CD4-positive, CD25-positive, alpha-beta regulatory T cell (primary cell): ENCODE measurements around the gene ZC2HC1B. TPM values are rescaled to one million over a fixed set of nuclear protein-coding genes. Genes with fewer than 3 reads are reported as not detected.

Source experiments
- ATAC-seq, 2 donors: fragments of 150-1000 bp; cut with Tn5 transposase; one replicate each; pipeline ENCODE4 v1.10.0; 2021; ENCODE audit warnings: low read depth in 2 of 2, moderate number of reproducible peaks in 2 of 2, moderate library complexity in 1 of 2
- DNase-seq, 3 donors: peaks; one replicate each; pipeline versions ENCODE4 v3.0.0 to v3.0.0-alpha.2; 2012 to 2022; ENCODE audit warnings: mixed read lengths in 1 of 3
- H3K27ac ChIP-seq: one replicate; pipeline ENCODE4 v1.7.0; 2013; ENCODE audit warnings: mild to moderate bottlenecking, low read length; ENCODE audit not compliant: insufficient read depth, poor library complexity, severe bottlenecking
- H3K27me3 ChIP-seq: one replicate; pipeline ENCODE4 v1.7.0; 2013; ENCODE audit warnings: low read length; ENCODE audit not compliant: control insufficient read depth, insufficient read depth
- H3K36me3 ChIP-seq: one replicate; pipeline ENCODE4 v1.7.0; 2013; ENCODE audit warnings: mild to moderate bottlenecking, low read length, moderate library complexity; ENCODE audit not compliant: control insufficient read depth, insufficient read depth
- H3K4me1 ChIP-seq: 2 replicates; pipeline ENCODE4 v1.7.0; 2013; ENCODE audit warnings: mild to moderate bottlenecking, low read length; ENCODE audit not compliant: insufficient read depth, control insufficient read depth, poor library complexity, severe bottlenecking
- H3K4me3 ChIP-seq: one replicate; pipeline ENCODE4 v1.7.0; 2013; ENCODE audit warnings: low read depth, mild to moderate bottlenecking, low read length, moderate library complexity
- H3K9me3 ChIP-seq, 2 experiments: 1 replicate in 1 of 2; 2 replicates in 1 of 2; pipeline ENCODE4 v1.7.0; 2013; ENCODE audit warnings: low read length in 2 of 2, mild to moderate bottlenecking in 1 of 2, moderate library complexity in 1 of 2; ENCODE audit not compliant: control insufficient read depth in 2 of 2
- H3K27ac Mint-ChIP-seq, 3 donors: one replicate each; pipeline ENCODE4 v1.8.0; 2020 to 2022; ENCODE audit warnings: mild to moderate bottlenecking in 3 of 3, mixed read lengths in 3 of 3, moderate library complexity in 2 of 3
- H3K27me3 Mint-ChIP-seq: one replicate; pipeline ENCODE4 v1.8.0; 2022; ENCODE audit warnings: mild to moderate bottlenecking, mixed read lengths
- H3K36me3 Mint-ChIP-seq: one replicate; pipeline ENCODE4 v1.8.0; 2020; ENCODE audit warnings: mixed read lengths
- H3K4me1 Mint-ChIP-seq, 4 donors: one replicate each; pipeline ENCODE4 v1.8.0; 2020 to 2022; ENCODE audit warnings: mixed read lengths in 4 of 4, mild to moderate bottlenecking in 1 of 4
- H3K4me3 Mint-ChIP-seq, 4 donors: one replicate each; pipeline ENCODE4 v1.8.0; 2020 to 2022; ENCODE audit warnings: mild to moderate bottlenecking in 4 of 4, mixed read lengths in 4 of 4, moderate library complexity in 3 of 4
- H3K9me3 Mint-ChIP-seq, 7 donors: one replicate each; pipeline ENCODE4 v1.8.0; 2020 to 2022; ENCODE audit warnings: mixed read lengths in 7 of 7, mild to moderate bottlenecking in 3 of 7, moderate library complexity in 2 of 7
- polyA plus RNA-seq, 4 donors: library from polyadenylated mRNA; unstranded; fragments of 300-500 nt; fragmentation: Illumina TruSeq; gene quantifications; one replicate each; pipeline ENCODE4 v1.2.3, GENCODE V29; 2021
- total RNA-seq: library from RNA; stranded (reverse); gene quantifications from one replicate; pipeline ENCODE4 v1.2.3, GENCODE V29; 2022

Gene ZC2HC1B
- total and polyA plus RNA-seq, 5 donors from 2014 or later = not detected

DNA sequence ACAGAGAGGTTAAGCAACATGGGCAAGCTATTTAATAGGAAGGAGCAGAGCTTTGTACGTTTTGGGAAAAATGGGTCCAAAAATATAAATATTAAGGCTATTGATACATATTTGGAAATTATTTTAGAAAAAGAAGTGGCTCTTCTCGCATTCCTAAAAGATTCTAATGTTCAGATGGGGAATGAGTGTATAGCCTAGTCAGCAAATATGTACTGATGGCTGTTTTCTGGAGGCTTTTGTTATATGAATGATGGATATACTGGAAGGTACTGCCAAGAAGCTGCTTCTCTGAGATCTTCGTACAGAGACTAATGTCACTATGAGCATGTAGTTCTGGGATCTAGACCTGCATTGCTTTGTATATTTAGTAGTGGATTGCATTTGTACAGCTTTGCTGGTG, 72.1 kb downstream of the ZC2HC1B start:
- Histone ChIP-seq H3K4me1 (no peaks in the 10 kb centered on the region), H3K9me3 (no peaks in the 10 kb centered on the region), H3K36me3 (no peaks in the 10 kb centered on the region), H3K27ac (no peak overlapping the region), H3K27me3 (peaks cover 3% of the 10 kb centered on the region), H3K4me3 (no peak overlapping the region)
- Mint-ChIP-seq H3K9me3 (peaks cover 0 to 7% (median 1%) of the 10 kb centered on the region in 7 donors), H3K36me3 (no peaks in the 10 kb centered on the region), H3K27me3 (peaks cover 5% of the 10 kb centered on the region), H3K4me3 (no peak overlapping the region), H3K4me1 (peaks cover 4 to 8% (median 6%) of the 10 kb centered on the region in 4 donors), H3K27ac (no peak overlapping the region)
- ATAC-seq = no peak
- DNase-seq = no peak

DNA sequence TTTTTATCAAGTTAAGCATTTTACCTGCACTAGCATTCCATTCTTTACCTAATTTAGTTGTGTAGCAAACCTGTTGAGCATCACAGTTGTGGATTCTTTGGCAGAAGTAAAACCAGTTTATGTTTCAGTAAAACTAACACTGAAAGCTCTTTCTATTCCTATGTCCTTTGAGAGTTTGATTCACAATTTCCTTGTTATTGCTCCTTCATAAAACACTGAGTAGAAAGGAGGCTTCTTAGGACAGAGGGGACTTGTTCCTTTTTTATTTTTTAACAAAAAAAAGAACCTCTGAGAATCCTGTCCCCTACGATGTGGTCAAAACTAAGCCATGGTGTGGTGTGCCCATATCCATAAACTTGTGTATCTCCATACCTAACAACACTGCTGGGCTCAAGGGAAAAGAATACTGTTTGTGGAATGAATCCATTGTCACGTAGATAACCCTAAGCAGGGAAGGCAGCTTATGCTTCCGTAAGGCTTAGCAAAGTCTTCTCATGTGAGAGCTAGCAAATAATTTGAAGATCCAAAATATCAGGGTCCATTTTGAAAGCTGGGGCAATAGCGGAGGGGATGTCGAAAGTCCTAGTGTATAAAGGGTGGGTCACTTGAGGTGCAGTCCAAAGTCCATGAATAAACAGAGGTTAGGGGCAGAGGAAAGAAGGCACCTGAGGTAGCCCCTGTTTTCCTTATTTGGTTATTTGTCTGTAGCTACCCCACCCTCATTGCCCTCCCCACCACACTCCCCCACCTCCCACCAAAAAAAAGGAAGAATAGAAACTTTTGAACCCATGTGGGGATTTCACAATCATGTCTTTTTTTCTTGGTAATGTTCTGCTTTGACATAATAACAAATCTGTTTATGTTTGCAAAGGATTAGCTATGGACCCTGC, 72.7 kb downstream of the ZC2HC1B start:
- H3K4me1 ChIP-seq = no peaks in the 10 kb centered on the region
- H3K4me1 Mint-ChIP-seq = peaks cover 4 to 8% (median 6%) of the 10 kb centered on the region in 4 donors
- ATAC-seq = no peak
- no peaks in the 10 kb centered on the region for H3K36me3 Mint-ChIP-seq
- H3K9me3 ChIP-seq = no peaks in the 10 kb centered on the region
- H3K9me3 Mint-ChIP-seq = peaks cover 0 to 6% (median 1%) of the 10 kb centered on the region in 7 donors
- no peak overlapping the region for H3K27ac ChIP-seq
- peaks cover 10% of the 10 kb centered on the region for H3K27me3 Mint-ChIP-seq
- no peak overlapping the region for H3K4me3 Mint-ChIP-seq
- H3K36me3 ChIP-seq = no peaks in the 10 kb centered on the region
- H3K27me3 ChIP-seq = peaks cover 3% of the 10 kb centered on the region
- no peak for DNase-seq
- no peak overlapping the region for H3K27ac Mint-ChIP-seq
- H3K4me3 ChIP-seq = no peak overlapping the region

DNA sequence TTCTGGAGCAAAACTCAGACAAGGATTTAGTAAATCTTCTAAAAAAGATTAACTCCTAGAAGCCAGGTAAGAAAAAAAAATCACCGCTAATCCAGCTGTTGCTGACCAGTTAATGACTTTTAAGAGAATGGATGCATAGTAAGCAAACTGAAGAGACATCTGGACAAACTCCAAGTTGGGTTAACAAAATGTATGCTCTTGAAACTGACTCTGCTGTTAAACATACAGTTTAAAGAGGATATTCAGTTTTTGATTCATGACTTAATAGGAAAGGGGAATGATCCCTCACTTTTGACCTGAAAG, 73.3 kb downstream of the ZC2HC1B start:
- ATAC-seq (no peak), DNase-seq (no peak)
- no peak overlapping the region for H3K27ac ChIP-seq
- Mint-ChIP-seq H3K4me1 (peaks cover 4 to 10% (median 7%) of the 10 kb centered on the region in 4 donors), H3K27ac (no peak overlapping the region), H3K9me3 (peaks cover 0 to 1% (median 0%) of the 10 kb centered on the region in 7 donors), H3K36me3 (no peaks in the 10 kb centered on the region), H3K4me3 (no peak overlapping the region), H3K27me3 (peaks cover 11% of the 10 kb centered on the region)
- H3K4me3 ChIP-seq = no peak overlapping the region
- no peaks in the 10 kb centered on the region for H3K9me3 ChIP-seq
- peaks cover 3% of the 10 kb centered on the region for H3K27me3 ChIP-seq
- H3K36me3 ChIP-seq = no peaks in the 10 kb centered on the region
- H3K4me1 ChIP-seq = no peaks in the 10 kb centered on the region

DNA sequence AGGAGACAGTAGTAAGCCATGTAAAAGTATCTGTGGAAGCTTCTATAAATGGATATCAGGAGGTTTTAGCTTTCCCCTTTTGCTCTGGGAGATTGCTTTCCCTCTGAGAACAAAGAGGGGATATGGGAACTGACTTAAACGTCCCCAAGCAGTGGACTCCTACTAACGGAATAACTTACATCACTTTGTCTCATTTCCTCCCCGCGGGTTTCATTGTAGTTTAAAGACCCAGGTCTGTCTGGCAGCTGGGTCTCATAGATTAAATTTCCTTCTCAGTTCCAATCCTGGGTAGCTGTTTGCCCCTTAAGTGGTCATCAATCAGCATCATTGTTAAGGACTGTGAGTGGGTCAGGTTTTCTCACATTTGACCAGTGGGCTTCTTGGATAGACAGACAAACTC, 75.1 kb downstream of the ZC2HC1B start:
- no peaks in the 10 kb centered on the region for H3K36me3 ChIP-seq
- Mint-ChIP-seq H3K27ac (no peak overlapping the region), H3K9me3 (no peaks in the 10 kb centered on the region), H3K4me3 (no peak overlapping the region), H3K36me3 (no peaks in the 10 kb centered on the region), H3K27me3 (peaks cover 8% of the 10 kb centered on the region), H3K4me1 (peaks cover 4 to 10% (median 7%) of the 10 kb centered on the region in 4 donors)
- no peak overlapping the region for H3K4me3 ChIP-seq
- no peak overlapping the region for H3K27ac ChIP-seq
- no peak for DNase-seq
- H3K9me3 ChIP-seq = no peaks in the 10 kb centered on the region
- no peaks in the 10 kb centered on the region for H3K4me1 ChIP-seq
- no peak for ATAC-seq
- H3K27me3 ChIP-seq = peaks cover 3% of the 10 kb centered on the region

DNA sequence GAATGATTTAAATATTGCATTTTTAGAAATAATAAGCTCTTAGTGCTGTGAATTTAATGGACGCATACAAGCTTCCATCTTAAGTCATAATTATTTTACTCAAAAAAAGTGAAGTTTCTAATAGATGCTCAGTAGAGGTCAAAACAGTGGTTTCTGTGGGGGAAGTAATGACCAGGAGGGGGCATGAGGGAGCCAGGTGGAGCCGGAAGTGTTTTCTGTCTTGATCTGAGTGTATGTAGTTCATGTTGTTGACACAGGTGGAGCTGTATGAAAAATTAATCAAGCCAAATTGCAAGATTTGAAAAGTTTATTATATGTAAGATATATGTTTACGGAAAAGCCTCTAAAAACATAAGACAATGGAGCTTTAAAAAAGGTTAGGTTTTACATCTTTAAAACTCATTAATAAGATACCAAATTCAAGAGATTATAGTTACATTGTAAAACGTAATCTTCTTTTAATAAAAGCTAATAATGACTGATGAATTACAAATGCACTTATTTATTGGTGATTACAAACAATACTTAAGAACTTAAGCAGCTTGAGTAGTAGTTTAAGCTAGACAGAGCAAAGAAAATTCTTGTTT, 75.8 kb downstream of the ZC2HC1B start:
- Histone ChIP-seq H3K27me3 (peaks cover 3% of the 10 kb centered on the region), H3K36me3 (no peaks in the 10 kb centered on the region), H3K4me1 (no peaks in the 10 kb centered on the region), H3K27ac (no peak overlapping the region), H3K4me3 (no peak overlapping the region), H3K9me3 (no peaks in the 10 kb centered on the region)
- H3K4me3 Mint-ChIP-seq = no peak overlapping the region
- ATAC-seq (peak; percentile 90 to 91), DNase-seq (peak; percentile 43 to 82 (median 64))
- no peaks in the 10 kb centered on the region for H3K9me3 Mint-ChIP-seq
- no peaks in the 10 kb centered on the region for H3K36me3 Mint-ChIP-seq
- no peak overlapping the region for H3K27ac Mint-ChIP-seq
- H3K4me1 Mint-ChIP-seq = peaks cover 4 to 10% (median 7%) of the 10 kb centered on the region in 4 donors
- peaks cover 6% of the 10 kb centered on the region for H3K27me3 Mint-ChIP-seq

DNA sequence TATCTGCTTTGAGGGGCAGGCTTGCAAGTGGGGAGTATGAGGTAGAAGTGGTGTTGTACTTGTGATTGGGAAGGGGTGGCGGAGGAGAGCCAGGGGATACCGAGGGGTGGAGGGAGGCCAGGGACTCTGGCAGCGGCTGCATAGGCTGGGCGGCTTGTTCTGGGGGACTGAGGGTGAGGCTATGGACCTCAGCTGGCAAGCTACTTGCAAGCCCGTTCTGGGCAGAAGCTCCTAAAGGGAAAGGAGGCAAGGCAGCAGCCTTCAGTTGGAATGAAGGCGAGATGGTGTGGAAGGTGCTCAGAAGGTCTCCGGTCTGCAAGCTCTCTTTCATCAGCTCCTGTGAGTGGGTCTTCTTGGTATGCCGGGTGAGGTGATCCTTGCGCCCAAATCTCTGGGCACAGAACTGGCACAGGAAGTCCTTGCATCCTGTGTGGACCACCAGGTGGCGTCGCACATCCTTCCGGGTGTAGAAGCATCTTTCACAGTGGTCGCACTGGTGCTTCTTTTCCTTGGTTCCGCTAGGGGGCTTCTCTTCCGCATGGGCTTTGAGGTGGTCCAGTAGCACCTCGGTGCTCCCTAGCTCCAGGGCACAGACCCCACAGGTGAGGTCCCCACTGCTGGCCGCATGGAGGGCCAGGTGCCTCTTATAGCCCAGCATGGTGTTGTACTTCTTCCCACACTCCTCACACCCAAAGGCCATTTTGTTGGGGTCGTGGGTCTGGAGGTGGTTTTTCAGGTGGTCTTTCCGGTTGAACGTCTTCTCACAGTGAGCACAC, 77.8 kb downstream of the ZC2HC1B start:
- H3K9me3 Mint-ChIP-seq = no peaks in the 10 kb centered on the region
- peak; percentile 23 to 69 (median 24) for DNase-seq
- H3K27ac Mint-ChIP-seq = no peak overlapping the region
- no peak overlapping the region for H3K4me3 Mint-ChIP-seq
- H3K4me1 Mint-ChIP-seq = peaks cover 4 to 10% (median 7%) of the 10 kb centered on the region in 4 donors
- no peak overlapping the region for H3K27ac ChIP-seq
- H3K27me3 ChIP-seq = peaks cover 3% of the 10 kb centered on the region
- peak; percentile 49 to 57 for ATAC-seq
- no peaks in the 10 kb centered on the region for H3K36me3 ChIP-seq
- H3K4me3 ChIP-seq = no peak overlapping the region
- no peaks in the 10 kb centered on the region for H3K4me1 ChIP-seq
- peaks cover under 1% of the 10 kb centered on the region for H3K36me3 Mint-ChIP-seq
- H3K27me3 Mint-ChIP-seq = peaks cover 6% of the 10 kb centered on the region
- no peaks in the 10 kb centered on the region for H3K9me3 ChIP-seq

DNA sequence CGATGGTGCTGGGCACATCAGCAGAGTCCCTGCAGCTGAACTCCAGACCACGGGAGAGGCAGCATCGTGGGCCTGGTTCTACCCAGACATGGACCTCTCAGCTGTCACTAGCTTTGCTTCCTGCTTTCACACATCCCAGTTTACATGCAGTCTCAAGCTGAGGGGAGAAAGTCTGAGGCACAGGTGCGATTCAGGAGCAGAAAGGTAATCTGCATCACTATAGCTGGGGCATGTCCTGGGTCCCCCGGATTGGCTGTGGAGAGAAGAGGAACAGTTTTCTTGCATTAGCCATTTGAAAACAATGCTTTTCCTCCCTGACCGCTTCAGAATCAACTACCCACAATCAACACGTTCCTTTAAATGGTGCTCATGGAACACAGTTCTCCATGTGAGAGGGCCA, 83.9 kb downstream of the ZC2HC1B start:
- ATAC-seq = no peak
- no peak overlapping the region for H3K27ac Mint-ChIP-seq
- H3K9me3 Mint-ChIP-seq = no peaks in the 10 kb centered on the region
- H3K36me3 Mint-ChIP-seq = peaks cover 5% of the 10 kb centered on the region
- no peak for DNase-seq
- H3K27me3 Mint-ChIP-seq = no peaks in the 10 kb centered on the region
- no peaks in the 10 kb centered on the region for H3K9me3 ChIP-seq
- H3K4me1 ChIP-seq = no peaks in the 10 kb centered on the region
- H3K27ac ChIP-seq = no peak overlapping the region
- no peak overlapping the region for H3K4me3 Mint-ChIP-seq
- H3K4me1 Mint-ChIP-seq = no peaks in the 10 kb centered on the region
- H3K36me3 ChIP-seq = no peaks in the 10 kb centered on the region
- H3K4me3 ChIP-seq = no peak overlapping the region
- H3K27me3 ChIP-seq = no peaks in the 10 kb centered on the region
